Measurements from ENCODE around the gene NDUFA11.

The NDUFA11 gene

GRCh38 chr19:5915782-5916165 lies 12.2 kb upstream of the NDUFA11 start:
- peaks cover 14 to 62% of the 10 kb centered on the region in 2 experiments; a peak in 2 of 3 replicates for H3K36me3 ChIP-seq (ENCODE audit: control insufficient read depth in 2 of 2, insufficient read depth in 1 of 2, low read length in 2 of 2)
- TF ChIP-seq ZNF311 (tag by site-specific recombination; IDR thresholded peaks at IDR 0.05; ENCODE audit: borderline replicate concordance) (no peak), ZNF146 (tag by site-specific recombination; IDR thresholded peaks at IDR 0.05) (no peak), RBAK (tag by site-specific recombination; IDR thresholded peaks at IDR 0.05) (no peak), GLIS2 (tag by site-specific recombination; IDR thresholded peaks at IDR 0.05) (no peak), ZNF670 (tag by site-specific recombination; IDR thresholded peaks at IDR 0.05; ENCODE audit: low read depth) (no peak), ZNF561 (tag by site-specific recombination; IDR thresholded peaks at IDR 0.05; ENCODE audit: borderline replicate concordance) (no peak), ZNF24 (tag by site-specific recombination; IDR thresholded peaks at IDR 0.05) (no peak)
- H3K27ac ChIP-seq (ENCODE audit: extremely low read depth, low read depth, low read length) = no peak overlapping the region
- no peaks in the 10 kb centered on the region for H3K9me3 ChIP-seq (ENCODE audit: control insufficient read depth, insufficient read depth, low read depth, low read length)
- H3K4me1 ChIP-seq (ENCODE audit: control insufficient read depth, insufficient read depth, low read length) = no peaks in the 10 kb centered on the region
- CTCF ChIA-PET = interaction anchor here (0.7 kb wide), 1 partner anchor 179 kb away, joined by 3 read pairs; no protein-coding TSS in a partner anchor
- POLR2A ChIA-PET = no interaction called here
- no peak overlapping the region for H3K4me3 ChIP-seq (ENCODE audit: low read depth, low read length)

GRCh38 chr19:5914946-5915781 lies 11.6 kb upstream of the NDUFA11 start:
- CTCF ChIA-PET = interaction anchor here (0.7 kb wide), 1 partner anchor 179 kb away, joined by 3 read pairs; no protein-coding TSS in a partner anchor
- H3K36me3 ChIP-seq (ENCODE audit: control insufficient read depth in 2 of 2, insufficient read depth in 1 of 2, low read length in 2 of 2) = peaks cover 8 to 60% of the 10 kb centered on the region in 2 experiments; a peak in 2 of 3 replicates
- H3K27ac ChIP-seq (ENCODE audit: extremely low read depth, low read depth, low read length) = no peak overlapping the region
- H3K4me1 ChIP-seq (ENCODE audit: control insufficient read depth, insufficient read depth, low read length) = no peaks in the 10 kb centered on the region
- no peak for TF ChIP-seq INSM2 (tag by site-specific recombination; IDR thresholded peaks at IDR 0.05)
- TF ChIP-seq PBX3 (CRISPR knock-in tag; IDR thresholded peaks at IDR 0.05) = peak; percentile 49; the same call in 1 of the 2 replicates
- TF ChIP-seq PATZ1 (tag by site-specific recombination; IDR thresholded peaks at IDR 0.05) = 0 out of 2 replicates have a peak, but pooled peaks have one; percentile 4
- TF ChIP-seq, protein P1, sequence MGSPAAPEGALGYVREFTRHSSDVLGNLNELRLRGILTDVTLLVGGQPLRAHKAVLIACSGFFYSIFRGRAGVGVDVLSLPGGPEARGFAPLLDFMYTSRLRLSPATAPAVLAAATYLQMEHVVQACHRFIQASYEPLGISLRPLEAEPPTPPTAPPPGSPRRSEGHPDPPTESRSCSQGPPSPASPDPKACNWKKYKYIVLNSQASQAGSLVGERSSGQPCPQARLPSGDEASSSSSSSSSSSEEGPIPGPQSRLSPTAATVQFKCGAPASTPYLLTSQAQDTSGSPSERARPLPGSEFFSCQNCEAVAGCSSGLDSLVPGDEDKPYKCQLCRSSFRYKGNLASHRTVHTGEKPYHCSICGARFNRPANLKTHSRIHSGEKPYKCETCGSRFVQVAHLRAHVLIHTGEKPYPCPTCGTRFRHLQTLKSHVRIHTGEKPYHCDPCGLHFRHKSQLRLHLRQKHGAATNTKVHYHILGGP (tag by site-specific recombination; IDR thresholded peaks at IDR 0.05) = no peak
- no peak for TF ChIP-seq ZNF324 (tag by site-specific recombination; IDR thresholded peaks at IDR 0.05)
- TF ChIP-seq GLIS2 (tag by site-specific recombination; IDR thresholded peaks at IDR 0.05) = peak; percentile 39
- TF ChIP-seq ZNF214 (tag by site-specific recombination; IDR thresholded peaks at IDR 0.05; ENCODE audit: borderline replicate concordance) = no peak
- TF ChIP-seq, protein P2, sequence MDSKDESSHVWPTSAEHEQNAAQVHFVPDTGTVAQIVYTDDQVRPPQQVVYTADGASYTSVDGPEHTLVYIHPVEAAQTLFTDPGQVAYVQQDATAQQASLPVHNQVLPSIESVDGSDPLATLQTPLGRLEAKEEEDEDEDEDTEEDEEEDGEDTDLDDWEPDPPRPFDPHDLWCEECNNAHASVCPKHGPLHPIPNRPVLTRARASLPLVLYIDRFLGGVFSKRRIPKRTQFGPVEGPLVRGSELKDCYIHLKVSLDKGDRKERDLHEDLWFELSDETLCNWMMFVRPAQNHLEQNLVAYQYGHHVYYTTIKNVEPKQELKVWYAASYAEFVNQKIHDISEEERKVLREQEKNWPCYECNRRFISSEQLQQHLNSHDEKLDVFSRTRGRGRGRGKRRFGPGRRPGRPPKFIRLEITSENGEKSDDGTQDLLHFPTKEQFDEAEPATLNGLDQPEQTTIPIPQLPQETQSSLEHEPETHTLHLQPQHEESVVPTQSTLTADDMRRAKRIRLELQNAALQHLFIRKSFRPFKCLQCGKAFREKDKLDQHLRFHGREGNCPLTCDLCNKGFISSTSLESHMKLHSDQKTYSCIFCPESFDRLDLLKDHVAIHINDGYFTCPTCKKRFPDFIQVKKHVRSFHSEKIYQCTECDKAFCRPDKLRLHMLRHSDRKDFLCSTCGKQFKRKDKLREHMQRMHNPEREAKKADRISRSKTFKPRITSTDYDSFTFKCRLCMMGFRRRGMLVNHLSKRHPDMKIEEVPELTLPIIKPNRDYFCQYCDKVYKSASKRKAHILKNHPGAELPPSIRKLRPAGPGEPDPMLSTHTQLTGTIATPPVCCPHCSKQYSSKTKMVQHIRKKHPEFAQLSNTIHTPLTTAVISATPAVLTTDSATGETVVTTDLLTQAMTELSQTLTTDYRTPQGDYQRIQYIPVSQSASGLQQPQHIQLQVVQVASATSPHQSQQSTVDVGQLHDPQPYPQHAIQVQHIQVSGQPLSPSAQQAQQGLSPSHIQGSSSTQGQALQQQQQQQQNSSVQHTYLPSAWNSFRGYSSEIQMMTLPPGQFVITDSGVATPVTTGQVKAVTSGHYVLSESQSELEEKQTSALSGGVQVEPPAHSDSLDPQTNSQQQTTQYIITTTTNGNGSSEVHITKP (tag by site-specific recombination; IDR thresholded peaks at IDR 0.05) = 0 out of 2 replicates have a peak, but pooled peaks have one; percentile 19
- TF ChIP-seq TCF7L2 (IDR thresholded peaks at IDR 0.05; ENCODE audit: borderline replicate concordance, low read depth, low read length) = no peak
- TF ChIP-seq ZNF621 (tag by site-specific recombination; IDR thresholded peaks at IDR 0.05) = no peak
- TF ChIP-seq ZNF837 (tag by site-specific recombination; IDR thresholded peaks at IDR 0.05) = no peak
- TF ChIP-seq ZNF701 (tag by site-specific recombination; IDR thresholded peaks at IDR 0.05) = no peak
- no peak for TF ChIP-seq ZNF394 (tag by site-specific recombination; IDR thresholded peaks at IDR 0.05; ENCODE audit: borderline replicate concordance)
- POLR2A ChIA-PET = no interaction called here
- no peaks in the 10 kb centered on the region for H3K9me3 ChIP-seq (ENCODE audit: control insufficient read depth, insufficient read depth, low read depth, low read length)
- no peak overlapping the region for H3K4me3 ChIP-seq (ENCODE audit: low read depth, low read length)
